ENCODE measurements around the gene STPG4.

The STPG4 gene

DNA sequence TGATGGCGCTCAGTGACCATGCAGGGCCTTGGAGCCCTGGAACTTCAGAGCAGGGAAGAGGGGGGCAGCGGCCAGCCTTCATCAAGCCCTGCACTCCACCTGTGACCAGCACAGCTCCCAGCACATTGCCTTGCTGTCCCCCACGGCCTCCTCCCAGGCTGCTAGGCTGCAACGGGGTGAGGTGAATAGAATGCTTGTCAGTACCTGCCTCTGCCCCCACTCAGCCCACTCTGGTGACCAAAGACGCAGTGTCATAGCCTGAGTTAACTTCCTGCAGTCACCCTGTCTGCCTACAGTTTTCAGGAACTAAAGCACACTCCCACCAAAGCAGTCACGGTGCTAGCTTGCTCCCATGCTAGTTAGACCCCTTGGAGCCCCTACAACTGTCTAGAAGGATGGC lies 72.1 kb downstream of the STPG4 start:
- Histone ChIP-seq H3K27ac (ENCODE audit: low read length, poor library complexity, severe bottlenecking) (no peak overlapping the region), H3K23ac (ENCODE audit: low read length in 2 of 2) (no peak overlapping the region), H3K14ac (ENCODE audit: low read length in 2 of 2) (peak overlapping the region in 1 of 2 experiments; percentile 94), H3K4me2 (ENCODE audit: low read length, poor library complexity, severe bottlenecking) (no peak overlapping the region), H3K79me1 (replicated peaks; ENCODE audit: low read length, poor library complexity, severe bottlenecking) (no peaks in the 10 kb centered on the region), H2AFZ (ENCODE audit: low read depth, low read length) (no peak overlapping the region), H3K9me3 (ENCODE audit: control insufficient read depth, low read length) (no peaks in the 10 kb centered on the region), H3K4me3 (ENCODE audit: insufficient read depth in 1 of 2, low read depth in 1 of 2, low read length in 2 of 2) (peak overlapping the region in 1 of 2 experiments; percentile 32), H3K18ac (ENCODE audit: low read depth in 1 of 2, low read length in 2 of 2) (peak overlapping the region; percentile 29 to 69), H3K9ac (ENCODE audit: low read length) (no peak overlapping the region), H2BK12ac (ENCODE audit: low read length in 2 of 2) (peak overlapping the region; percentile 97 to 99), H3K4me1 (ENCODE audit: control insufficient read depth, insufficient read depth, low read depth, low read length) (peaks cover 22% of the 10 kb centered on the region), H2BK5ac (ENCODE audit: low read depth, low read length, poor library complexity, severe bottlenecking) (no peak overlapping the region), H2AK5ac (ENCODE audit: low read length, severe bottlenecking) (peak overlapping the region; percentile 6), H3K36me3 (ENCODE audit: control insufficient read depth in 1 of 2, insufficient read depth in 2 of 2, low read depth in 1 of 2, low read length in 2 of 2) (peaks cover 0 to 5% of the 10 kb centered on the region in 2 experiments), H3K27me3 (ENCODE audit: control insufficient read depth in 1 of 2, insufficient read depth in 1 of 2, low read length in 2 of 2) (no peaks in the 10 kb centered on the region), H3K4ac (ENCODE audit: low read depth in 1 of 2, low read length in 2 of 2) (peak overlapping the region in 1 of 2 experiments; percentile 57), H4K8ac (ENCODE audit: low read length) (peak overlapping the region; percentile 1), H2BK120ac (ENCODE audit: low read depth, low read length) (peak overlapping the region; percentile 36), H4K91ac (ENCODE audit: low read length) (peak overlapping the region; percentile 1), H2BK15ac (ENCODE audit: low read depth, poor library complexity, severe bottlenecking) (peak overlapping the region; percentile 60)
- 96% methylated on average over 6 of the region's 6 CpGs for WGBS
- DNase-seq = no peak

DNA sequence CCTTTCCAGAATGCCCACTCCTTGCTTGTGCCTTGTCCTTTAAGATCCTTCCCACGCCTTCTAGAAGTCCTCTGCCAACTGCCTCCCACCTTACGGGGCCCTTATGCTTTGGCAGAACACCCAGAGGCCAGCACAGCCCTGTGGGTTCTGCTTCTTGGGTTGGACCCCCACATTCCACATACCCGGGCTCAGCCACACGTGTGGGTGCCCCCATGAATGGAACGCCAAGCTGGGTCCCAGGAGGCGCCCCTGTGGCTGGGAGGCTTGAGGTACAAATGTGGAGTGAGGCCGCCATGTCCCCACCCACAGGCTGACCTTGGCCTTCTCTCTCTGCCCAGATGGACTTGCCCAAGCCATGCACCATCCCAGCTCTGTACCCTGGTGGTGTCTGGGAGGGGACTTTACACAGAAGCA lies 74.2 kb downstream of the STPG4 start:
- no peak overlapping the region for H2BK120ac ChIP-seq (ENCODE audit: low read depth, low read length)
- no peak overlapping the region for H2AK5ac ChIP-seq (ENCODE audit: low read length, severe bottlenecking)
- H3K4me3 ChIP-seq (ENCODE audit: insufficient read depth in 1 of 2, low read depth in 1 of 2, low read length in 2 of 2) = no peak overlapping the region
- no peak overlapping the region for H3K23ac ChIP-seq (ENCODE audit: low read length in 2 of 2)
- H3K9me3 ChIP-seq (ENCODE audit: control insufficient read depth, low read length) = no peaks in the 10 kb centered on the region
- H3K4me2 ChIP-seq (ENCODE audit: low read length, poor library complexity, severe bottlenecking) = no peak overlapping the region
- H4K91ac ChIP-seq (ENCODE audit: low read length) = peak overlapping the region; percentile 21
- H2BK5ac ChIP-seq (ENCODE audit: low read depth, low read length, poor library complexity, severe bottlenecking) = no peak overlapping the region
- H3K9ac ChIP-seq (ENCODE audit: low read length) = no peak overlapping the region
- H3K27me3 ChIP-seq (ENCODE audit: control insufficient read depth in 1 of 2, insufficient read depth in 1 of 2, low read length in 2 of 2) = no peaks in the 10 kb centered on the region
- WGBS = 95% methylated on average over 7 of the region's 7 CpGs
- peaks cover 39% of the 10 kb centered on the region for H3K4me1 ChIP-seq (ENCODE audit: control insufficient read depth, insufficient read depth, low read depth, low read length)
- peak overlapping the region; percentile 8 for H2BK15ac ChIP-seq (ENCODE audit: low read depth, poor library complexity, severe bottlenecking)
- peak overlapping the region in 1 of 2 experiments; percentile 87 for H2BK12ac ChIP-seq (ENCODE audit: low read length in 2 of 2)
- peak overlapping the region in 1 of 2 experiments; percentile 9 for H3K4ac ChIP-seq (ENCODE audit: low read depth in 1 of 2, low read length in 2 of 2)
- H3K27ac ChIP-seq (ENCODE audit: low read length, poor library complexity, severe bottlenecking) = no peak overlapping the region
- peak overlapping the region in 1 of 2 experiments; percentile 61 for H3K14ac ChIP-seq (ENCODE audit: low read length in 2 of 2)
- DNase-seq = no peak
- H3K18ac ChIP-seq (ENCODE audit: low read depth in 1 of 2, low read length in 2 of 2) = peak overlapping the region; percentile 54 to 56
- H3K36me3 ChIP-seq (ENCODE audit: control insufficient read depth in 1 of 2, insufficient read depth in 2 of 2, low read depth in 1 of 2, low read length in 2 of 2) = peaks cover 0 to 10% of the 10 kb centered on the region in 2 experiments
- H3K79me1 ChIP-seq (replicated peaks; ENCODE audit: low read length, poor library complexity, severe bottlenecking) = no peaks in the 10 kb centered on the region
- no peak overlapping the region for H2AFZ ChIP-seq (ENCODE audit: low read depth, low read length)
- H4K8ac ChIP-seq (ENCODE audit: low read length) = no peak overlapping the region

DNA sequence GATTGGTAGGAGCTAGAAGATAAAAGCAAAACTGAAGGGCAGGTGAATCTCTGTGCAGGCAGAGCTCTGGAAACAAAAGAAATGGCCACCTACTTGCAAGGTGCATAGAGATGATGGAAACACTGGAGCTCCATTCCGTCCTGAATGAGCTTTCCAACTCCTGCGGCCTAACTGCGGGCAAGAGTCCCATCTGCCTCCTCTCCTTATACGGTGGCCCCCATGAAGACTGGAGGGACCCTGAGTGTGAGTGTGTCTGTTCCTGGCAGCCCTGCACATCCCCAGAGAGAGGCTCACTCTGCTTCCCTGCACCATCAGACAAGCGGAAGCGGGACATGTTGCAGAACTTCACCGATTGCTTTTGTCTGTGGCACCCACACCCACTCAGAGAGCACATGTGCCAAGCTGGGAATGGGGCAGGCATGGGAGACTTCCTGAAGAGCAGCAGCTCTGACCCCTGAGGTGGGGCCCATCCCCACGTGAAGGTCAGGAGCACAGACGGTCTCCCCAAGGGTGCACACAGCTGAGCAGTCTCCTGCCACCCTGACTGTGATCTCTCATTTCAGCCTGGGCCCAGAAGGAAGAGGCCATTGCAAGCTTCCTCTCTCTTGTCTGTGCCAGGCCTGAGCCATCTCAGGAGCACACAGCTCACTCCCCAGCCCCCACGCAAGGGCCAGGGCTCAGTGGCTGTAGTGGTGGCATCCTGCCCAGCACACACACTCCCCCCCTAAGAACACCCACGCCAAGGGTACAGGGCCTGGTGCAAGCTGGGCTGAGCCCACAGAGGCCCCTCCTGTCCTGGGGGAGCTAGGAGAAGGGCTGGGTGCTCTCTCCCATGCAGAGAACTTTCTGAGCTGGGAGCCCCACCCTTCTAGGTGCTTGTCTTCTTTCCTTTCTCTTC lies 75.3 kb downstream of the STPG4 start:
- H3K23ac ChIP-seq (ENCODE audit: low read length in 2 of 2) = no peak overlapping the region
- no peak overlapping the region for H3K27ac ChIP-seq (ENCODE audit: low read length, poor library complexity, severe bottlenecking)
- peak overlapping the region; percentile 6 to 98 for H3K18ac ChIP-seq (ENCODE audit: low read depth in 1 of 2, low read length in 2 of 2)
- peaks cover 0 to 12% of the 10 kb centered on the region in 2 experiments for H3K36me3 ChIP-seq (ENCODE audit: control insufficient read depth in 1 of 2, insufficient read depth in 2 of 2, low read depth in 1 of 2, low read length in 2 of 2)
- no peak overlapping the region for H2BK5ac ChIP-seq (ENCODE audit: low read depth, low read length, poor library complexity, severe bottlenecking)
- peak overlapping the region; percentile 53 for H4K91ac ChIP-seq (ENCODE audit: low read length)
- peak overlapping the region in 1 of 2 experiments; percentile 97 for H2BK12ac ChIP-seq (ENCODE audit: low read length in 2 of 2)
- H3K4me1 ChIP-seq (ENCODE audit: control insufficient read depth, insufficient read depth, low read depth, low read length) = peaks cover 43% of the 10 kb centered on the region
- no peak overlapping the region for H3K4me3 ChIP-seq (ENCODE audit: insufficient read depth in 1 of 2, low read depth in 1 of 2, low read length in 2 of 2)
- H3K9ac ChIP-seq (ENCODE audit: low read length) = no peak overlapping the region
- no peak for DNase-seq
- peak overlapping the region in 1 of 2 experiments; percentile 45 for H3K4ac ChIP-seq (ENCODE audit: low read depth in 1 of 2, low read length in 2 of 2)
- H4K8ac ChIP-seq (ENCODE audit: low read length) = peak overlapping the region; percentile 42
- no peak overlapping the region for H2AFZ ChIP-seq (ENCODE audit: low read depth, low read length)
- peak overlapping the region in 1 of 2 experiments; percentile 93 for H3K14ac ChIP-seq (ENCODE audit: low read length in 2 of 2)
- H2BK120ac ChIP-seq (ENCODE audit: low read depth, low read length) = no peak overlapping the region
- no peaks in the 10 kb centered on the region for H3K79me1 ChIP-seq (replicated peaks; ENCODE audit: low read length, poor library complexity, severe bottlenecking)
- H2AK5ac ChIP-seq (ENCODE audit: low read length, severe bottlenecking) = peak overlapping the region; percentile 78
- no peaks in the 10 kb centered on the region for H3K27me3 ChIP-seq (ENCODE audit: control insufficient read depth in 1 of 2, insufficient read depth in 1 of 2, low read length in 2 of 2)
- no peak overlapping the region for H2BK15ac ChIP-seq (ENCODE audit: low read depth, poor library complexity, severe bottlenecking)
- no peak overlapping the region for H3K4me2 ChIP-seq (ENCODE audit: low read length, poor library complexity, severe bottlenecking)
- 91% methylated on average over 11 of the region's 11 CpGs for WGBS
- H3K9me3 ChIP-seq (ENCODE audit: control insufficient read depth, low read length) = no peaks in the 10 kb centered on the region
